GM20000 (cell line): Measurements from ENCODE around the gene DCLK2.

Experiments
- DNase-seq: peaks from one replicate; pipeline ENCODE4 v3.0.0; 2012; ENCODE audit warnings: low spot score
- TF ChIP-seq, protein P1 (sequence below): IDR thresholded peaks from 2 replicates; pipeline ENCODE4 v1.5.1; 2012; ENCODE audit warnings: mild to moderate bottlenecking, control low read depth; ENCODE audit errors: extremely low read depth, missing control alignments

DCLK2 gene

DNA sequence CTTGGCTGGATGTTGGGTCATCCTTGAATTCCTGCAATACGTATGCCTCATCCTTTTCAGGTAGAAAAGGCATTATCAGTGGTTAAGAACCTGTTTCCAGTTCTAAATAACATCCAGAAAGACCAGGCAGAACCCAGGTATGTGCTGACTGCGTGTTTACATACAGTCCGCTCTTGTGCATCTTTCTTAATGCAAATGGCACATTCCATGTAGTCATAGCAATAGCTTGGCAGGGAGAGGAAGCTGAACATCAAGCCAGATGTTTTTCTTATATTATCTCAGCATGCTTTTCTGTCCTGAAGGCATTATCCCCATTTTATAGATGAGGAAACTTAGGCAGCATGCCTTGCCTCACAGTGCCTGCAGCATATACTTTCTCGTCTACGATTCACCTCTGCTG lies 2.1 kb downstream of the DCLK2 start:
- TF ChIP-seq, protein P1, sequence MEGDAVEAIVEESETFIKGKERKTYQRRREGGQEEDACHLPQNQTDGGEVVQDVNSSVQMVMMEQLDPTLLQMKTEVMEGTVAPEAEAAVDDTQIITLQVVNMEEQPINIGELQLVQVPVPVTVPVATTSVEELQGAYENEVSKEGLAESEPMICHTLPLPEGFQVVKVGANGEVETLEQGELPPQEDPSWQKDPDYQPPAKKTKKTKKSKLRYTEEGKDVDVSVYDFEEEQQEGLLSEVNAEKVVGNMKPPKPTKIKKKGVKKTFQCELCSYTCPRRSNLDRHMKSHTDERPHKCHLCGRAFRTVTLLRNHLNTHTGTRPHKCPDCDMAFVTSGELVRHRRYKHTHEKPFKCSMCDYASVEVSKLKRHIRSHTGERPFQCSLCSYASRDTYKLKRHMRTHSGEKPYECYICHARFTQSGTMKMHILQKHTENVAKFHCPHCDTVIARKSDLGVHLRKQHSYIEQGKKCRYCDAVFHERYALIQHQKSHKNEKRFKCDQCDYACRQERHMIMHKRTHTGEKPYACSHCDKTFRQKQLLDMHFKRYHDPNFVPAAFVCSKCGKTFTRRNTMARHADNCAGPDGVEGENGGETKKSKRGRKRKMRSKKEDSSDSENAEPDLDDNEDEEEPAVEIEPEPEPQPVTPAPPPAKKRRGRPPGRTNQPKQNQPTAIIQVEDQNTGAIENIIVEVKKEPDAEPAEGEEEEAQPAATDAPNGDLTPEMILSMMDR, result no peak

DNA sequence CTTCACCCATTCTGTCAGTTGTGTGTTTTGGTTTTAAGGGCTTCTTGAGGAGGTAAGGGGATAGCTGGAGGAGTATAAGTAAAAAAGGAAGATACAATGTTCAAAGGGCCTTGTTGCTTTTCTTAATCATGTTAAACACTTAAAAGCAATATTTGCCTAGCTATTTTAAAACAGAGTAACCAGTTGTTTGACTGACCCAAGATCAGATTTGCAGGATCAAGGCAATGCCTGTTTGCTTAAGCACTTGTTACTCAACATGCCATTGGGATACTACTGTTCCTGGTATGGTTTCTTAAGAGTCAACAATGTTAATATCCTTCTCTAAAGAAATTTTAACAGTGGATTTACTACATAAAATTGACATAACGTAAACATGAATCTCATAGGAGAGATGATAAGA lies 2.6 kb downstream of the DCLK2 start:
- no peak for DNase-seq
- TF ChIP-seq, protein P1, result no peak

More for the DNA sequence above, 2.1 kb downstream of the DCLK2 start:
- no peak for DNase-seq

DNA sequence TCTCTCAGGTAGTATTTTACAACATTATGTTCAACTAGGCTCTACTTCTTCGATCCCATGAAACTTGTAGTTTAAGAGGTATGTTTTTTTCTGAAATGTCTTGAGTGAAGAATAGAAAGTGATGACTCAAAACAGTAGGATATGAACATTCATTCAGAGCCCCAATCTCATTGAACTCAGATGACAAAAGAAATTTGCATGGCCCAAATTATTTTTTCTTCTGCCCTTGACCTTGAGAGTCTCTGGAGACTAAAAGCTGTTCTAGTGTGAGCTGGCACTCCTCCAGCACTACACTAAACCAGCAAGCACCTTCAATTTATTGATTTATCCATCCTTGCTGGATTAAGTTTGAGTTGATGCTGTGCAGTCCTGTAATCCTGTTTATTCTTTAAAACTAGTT lies 4.0 kb downstream of the DCLK2 start:
- TF ChIP-seq, protein P1, result no peak
- peak; percentile 63 for DNase-seq

DNA sequence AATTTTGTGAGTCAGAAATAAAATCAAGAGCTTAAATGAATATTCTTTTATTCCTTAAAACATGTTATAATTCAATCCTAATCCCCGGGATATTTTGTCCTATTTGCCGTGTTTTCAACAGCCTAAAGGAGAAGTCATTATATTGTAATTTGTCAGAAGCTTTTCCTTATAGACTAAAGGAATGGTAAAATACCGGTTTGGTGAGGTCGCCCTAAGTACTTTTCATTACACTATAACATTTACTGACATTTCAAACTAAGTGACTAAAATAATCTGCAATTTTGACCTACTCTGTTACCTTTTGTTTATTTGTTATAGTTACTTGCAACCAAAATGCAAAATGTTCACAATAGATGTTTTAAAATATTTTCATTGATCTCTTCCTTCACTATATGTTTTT lies 8.8 kb downstream of the DCLK2 start:
- DNase-seq, result no peak

DNA sequence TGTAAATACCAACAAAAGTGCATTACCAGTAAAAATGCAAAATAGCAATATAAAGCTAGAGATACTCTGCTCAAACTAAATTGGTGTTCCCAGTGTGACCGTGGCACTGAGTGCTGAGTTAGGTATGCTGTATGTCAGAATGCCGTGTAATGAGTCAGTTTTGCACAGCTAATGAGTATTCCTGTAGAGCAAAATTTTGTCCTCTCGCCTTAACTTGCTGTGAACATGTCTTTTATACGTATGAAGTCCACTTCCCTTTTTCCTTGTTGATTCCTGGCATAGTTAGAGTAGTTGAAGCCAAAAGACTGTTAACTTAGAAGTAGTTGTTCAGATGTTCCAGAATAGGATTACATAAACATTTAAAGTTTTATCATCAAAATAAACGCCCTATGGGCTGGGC lies 11.5 kb downstream of the DCLK2 start:
- no peak for DNase-seq
- TF ChIP-seq, protein P1, result no peak

More for the DNA sequence above, 8.8 kb downstream of the DCLK2 start:
- TF ChIP-seq, protein P1, result no peak

DNA sequence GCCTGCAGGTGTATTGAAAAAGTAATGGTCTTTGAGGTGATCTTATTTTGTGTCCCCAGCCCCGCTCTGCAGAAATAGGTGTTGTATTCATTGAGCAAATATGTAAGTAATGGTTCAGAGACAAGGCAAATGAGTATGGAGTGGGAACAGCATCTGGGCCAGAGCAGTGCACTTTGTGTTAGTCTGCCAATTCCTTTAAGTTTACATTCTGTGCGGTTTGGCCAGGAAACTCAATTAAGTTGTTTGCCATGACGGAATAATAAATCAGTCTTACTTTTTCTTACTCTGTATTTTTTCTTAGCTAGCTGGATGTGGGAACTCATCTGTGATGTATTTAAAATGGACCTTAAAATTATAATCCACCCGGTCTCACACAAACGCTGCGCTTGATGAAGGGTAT lies 12.6 kb downstream of the DCLK2 start:
- TF ChIP-seq, protein P1, result no peak
- no peak for DNase-seq

DNA sequence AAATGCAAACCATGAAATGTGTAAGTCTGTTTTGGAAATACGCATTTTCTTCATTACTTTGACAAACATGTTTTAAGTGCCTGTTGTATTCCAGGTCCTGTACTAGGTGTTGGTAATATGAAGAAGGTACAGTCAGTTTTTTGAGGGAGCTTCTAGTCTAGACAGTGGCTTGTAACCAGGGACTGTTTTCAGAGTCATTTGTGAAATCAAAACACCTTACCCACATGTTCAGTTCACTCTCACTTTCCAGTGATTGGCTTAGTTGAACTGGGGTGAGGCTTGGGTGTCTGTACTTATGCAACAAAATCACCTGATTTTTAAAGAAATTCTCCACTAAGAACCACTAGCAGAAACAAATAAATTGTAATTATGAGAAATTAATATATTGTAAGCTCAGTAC lies 16.4 kb downstream of the DCLK2 start:
- DNase-seq, result no peak

More for the DNA sequence above, 16.4 kb downstream of the DCLK2 start:
- TF ChIP-seq, protein P1, result no peak
